Activated CD8-positive, alpha-beta T cell treated with anti-CD3 and anti-CD28 coated beads for 36 hours (primary cell): ENCODE measurements around the gene STK24. TPM values are rescaled to one million over a fixed set of nuclear protein-coding genes. Genes with fewer than 3 reads are reported as not detected.

Experiments
- ATAC-seq: fragments of 200-7000 bp; cut with Tn5 transposase; one replicate; pipeline ENCODE4 v1.10.0; 2021; ENCODE audit warnings: mild to moderate bottlenecking, moderate library complexity
- CTCF ChIA-PET: fragments of 350-600 bp; sonication (Branson Sonifier 250); formaldehyde crosslinking; loops from one replicate; lab custom pipeline; 2021; ENCODE audit warnings: antibody characterized with exemption; lab: Charles Lee
- POLR2A ChIA-PET: fragments of 350-600 bp; sonication (Branson Sonifier 250); formaldehyde crosslinking; loops from one replicate; lab custom pipeline; 2021; ENCODE audit warnings: antibody characterized with exemption; lab: Charles Lee
- DNase-seq: peaks from one replicate; pipeline ENCODE4 v3.0.0-alpha.2; 2020
- H3K27ac Mint-ChIP-seq: one replicate; pipeline ENCODE4 v1.8.0; 2021; ENCODE audit warnings: mild to moderate bottlenecking, mixed read lengths
- H3K27me3 Mint-ChIP-seq: one replicate; pipeline ENCODE4 v1.8.0; 2021; ENCODE audit warnings: mixed read lengths
- H3K36me3 Mint-ChIP-seq: one replicate; pipeline ENCODE4 v1.8.0; 2021; ENCODE audit warnings: low read depth, mixed read lengths
- H3K4me1 Mint-ChIP-seq: one replicate; pipeline ENCODE4 v1.8.0; 2021; ENCODE audit warnings: low read depth, mixed read lengths
- H3K4me3 Mint-ChIP-seq: one replicate; pipeline ENCODE4 v1.8.0; 2021; ENCODE audit warnings: mild to moderate bottlenecking, moderate library complexity, mixed read lengths
- H3K9me3 Mint-ChIP-seq: one replicate; pipeline ENCODE4 v1.8.0; 2021; ENCODE audit warnings: mixed read lengths
- intact Hi-C: fragments of 100-400 bp; cut with micrococcal nuclease; formaldehyde crosslinking; loops from one replicate; pipeline ENCODE4 v1.10.0; 2022
- total RNA-seq, 2 experiments: library from RNA; stranded (reverse); gene quantifications; one replicate each; pipeline ENCODE4 v1.2.3, GENCODE V29; 2021
- TF ChIP-seq, protein P1 (sequence below): fragments of 200-600 bp; IDR thresholded peaks from one replicate; pipeline ENCODE4 v1.8.0; 2022; ENCODE audit warnings: antibody characterized with exemption, mild to moderate bottlenecking

The STK24 gene
- total RNA-seq, 2 experiments from 2014 or later: 118 TPM

GRCh38 chr13:98489446-98490194 lies 87.3 kb downstream of the STK24 start:
- Mint-ChIP-seq H3K4me1 (peaks cover 73% of the 10 kb centered on the region), H3K27ac (no peak overlapping the region), H3K4me3 (no peak overlapping the region), H3K36me3 (peaks cover 14% of the 10 kb centered on the region), H3K9me3 (no peaks in the 10 kb centered on the region), H3K27me3 (no peaks in the 10 kb centered on the region)
- no peak for DNase-seq
- ChIA-PET POLR2A (interaction anchor here (1.3 kb wide), 1 partner anchor 24 kb away, joined by 3 read pairs; no protein-coding TSS in a partner anchor), CTCF (interaction anchor here (1.0 to 2.0 kb wide), 2 partner anchors 44 to 164 kb away, joined by 3 to 7 read pairs; no protein-coding TSS in a partner anchor)
- ATAC-seq: no peak
- TF ChIP-seq, protein P1, sequence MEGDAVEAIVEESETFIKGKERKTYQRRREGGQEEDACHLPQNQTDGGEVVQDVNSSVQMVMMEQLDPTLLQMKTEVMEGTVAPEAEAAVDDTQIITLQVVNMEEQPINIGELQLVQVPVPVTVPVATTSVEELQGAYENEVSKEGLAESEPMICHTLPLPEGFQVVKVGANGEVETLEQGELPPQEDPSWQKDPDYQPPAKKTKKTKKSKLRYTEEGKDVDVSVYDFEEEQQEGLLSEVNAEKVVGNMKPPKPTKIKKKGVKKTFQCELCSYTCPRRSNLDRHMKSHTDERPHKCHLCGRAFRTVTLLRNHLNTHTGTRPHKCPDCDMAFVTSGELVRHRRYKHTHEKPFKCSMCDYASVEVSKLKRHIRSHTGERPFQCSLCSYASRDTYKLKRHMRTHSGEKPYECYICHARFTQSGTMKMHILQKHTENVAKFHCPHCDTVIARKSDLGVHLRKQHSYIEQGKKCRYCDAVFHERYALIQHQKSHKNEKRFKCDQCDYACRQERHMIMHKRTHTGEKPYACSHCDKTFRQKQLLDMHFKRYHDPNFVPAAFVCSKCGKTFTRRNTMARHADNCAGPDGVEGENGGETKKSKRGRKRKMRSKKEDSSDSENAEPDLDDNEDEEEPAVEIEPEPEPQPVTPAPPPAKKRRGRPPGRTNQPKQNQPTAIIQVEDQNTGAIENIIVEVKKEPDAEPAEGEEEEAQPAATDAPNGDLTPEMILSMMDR: no peak
- intact Hi-C loops: no loop called here

DNA sequence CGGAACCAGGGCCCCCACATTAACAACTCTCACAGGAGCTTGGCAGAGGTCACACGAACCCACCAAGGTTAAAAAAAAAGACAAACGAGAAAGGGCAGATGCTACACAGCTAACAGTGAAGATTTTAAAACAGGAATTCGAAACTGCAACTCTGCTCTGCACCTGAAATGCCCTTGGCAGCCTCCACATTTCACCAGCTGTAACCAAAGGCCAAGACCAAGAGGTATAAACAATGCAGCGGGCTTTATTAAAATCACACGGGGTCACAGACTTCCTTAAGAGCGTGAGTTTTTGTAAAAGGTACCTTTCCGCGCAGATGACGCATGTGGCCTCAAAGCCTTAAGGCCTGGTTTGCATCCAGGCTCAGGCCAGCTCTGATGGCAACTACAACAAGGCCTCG lies 88.2 kb downstream of the STK24 start:
- H3K27ac Mint-ChIP-seq: no peak overlapping the region
- CTCF ChIA-PET: interaction anchor here (1.7 to 2.7 kb wide), 2 partner anchors 16 to 165 kb away, joined by 7 to 13 read pairs; no protein-coding TSS in a partner anchor
- TF ChIP-seq, protein P1: no peak
- DNase-seq (no peak), ATAC-seq (no peak)
- no peaks in the 10 kb centered on the region for H3K9me3 Mint-ChIP-seq
- no peak overlapping the region for H3K4me3 Mint-ChIP-seq
- H3K27me3 Mint-ChIP-seq: no peaks in the 10 kb centered on the region
- POLR2A ChIA-PET: no interaction called here
- intact Hi-C loops: no loop called here
- peaks cover 11% of the 10 kb centered on the region for H3K36me3 Mint-ChIP-seq
- peaks cover 78% of the 10 kb centered on the region for H3K4me1 Mint-ChIP-seq

- H3K4me3 Mint-ChIP-seq: no peak overlapping the region
- no peaks in the 10 kb centered on the region for H3K9me3 Mint-ChIP-seq
- H3K27me3 Mint-ChIP-seq: no peaks in the 10 kb centered on the region
- peaks cover 81% of the 10 kb centered on the region for H3K4me1 Mint-ChIP-seq
- peaks cover 7% of the 10 kb centered on the region for H3K36me3 Mint-ChIP-seq
- ATAC-seq (no peak), DNase-seq (no peak)
- ChIA-PET POLR2A (interaction anchor here (1.3 kb wide), 1 partner anchor 32 kb away, joined by 5 read pairs; no protein-coding TSS in a partner anchor), CTCF (interaction anchor here (1.6 to 4.4 kb wide), 5 partner anchors 10 to 166 kb away, joined by 3 to 19 read pairs (median 7); no protein-coding TSS in a partner anchor)
- TF ChIP-seq, protein P1: no peak
- H3K27ac Mint-ChIP-seq: no peak overlapping the region
- intact Hi-C loops: no loop called here
Observed at GRCh38 chr13:98487522-98487921, 89.4 kb downstream of the STK24 start.

GRCh38 chr13:98487016-98487415 lies 89.9 kb downstream of the STK24 start:
- TF ChIP-seq, protein P1: no peak
- Mint-ChIP-seq H3K27me3 (no peaks in the 10 kb centered on the region), H3K36me3 (peaks cover 7% of the 10 kb centered on the region), H3K9me3 (no peaks in the 10 kb centered on the region), H3K4me3 (no peak overlapping the region), H3K4me1 (peaks cover 81% of the 10 kb centered on the region), H3K27ac (no peak overlapping the region)
- ATAC-seq (no peak), DNase-seq (no peak)
- ChIA-PET POLR2A (interaction anchor here (1.3 to 3.2 kb wide), 2 partner anchors 17 to 33 kb away, joined by 5 to 14 read pairs; no protein-coding TSS in a partner anchor), CTCF (interaction anchor here (1.6 to 4.4 kb wide), 5 partner anchors 10 to 166 kb away, joined by 3 to 19 read pairs (median 7); no protein-coding TSS in a partner anchor)
- intact Hi-C loops: no loop called here

- TF ChIP-seq, protein P1: no peak
- Mint-ChIP-seq H3K9me3 (no peaks in the 10 kb centered on the region), H3K4me3 (no peak overlapping the region), H3K27me3 (no peaks in the 10 kb centered on the region), H3K4me1 (peaks cover 83% of the 10 kb centered on the region), H3K36me3 (peaks cover 9% of the 10 kb centered on the region), H3K27ac (no peak overlapping the region)
- CTCF ChIA-PET: interaction anchor here (1.6 to 4.4 kb wide), 4 partner anchors 9 to 167 kb away, joined by 3 to 19 read pairs (median 10); no protein-coding TSS in a partner anchor
- POLR2A ChIA-PET: interaction anchor here (1.3 to 3.2 kb wide), 2 partner anchors 18 to 33 kb away, joined by 5 to 14 read pairs; no protein-coding TSS in a partner anchor
- intact Hi-C loops: no loop called here
- ATAC-seq: no peak
- DNase-seq: no peak
Observed at GRCh38 chr13:98486412-98486811, 90.5 kb downstream of the STK24 start.
